SK-N-SH treated with all-trans-retinoic acid at 6 μM for 48 hours (cell line): ENCODE data around the gene BICC1.

Experiments used
- ATAC-seq: fragments of 200-7000 bp; cut with Tn5 transposase; 3 replicates; pipeline ENCODE4 v1.9.1; 2020; ENCODE audit warnings: mild to moderate bottlenecking, moderate library complexity
- ARNTL ChIP-seq: fragments of 450-650 bp; formaldehyde crosslinking; IDR thresholded peaks from 2 replicates; pipeline ENCODE4 v1.5.0; 2020; ENCODE audit warnings: low read depth, mild to moderate bottlenecking, moderate library complexity, borderline replicate concordance
- CREB5 ChIP-seq: fragments of 250-450 bp; sonication (Bioruptor Pico); IDR thresholded peaks from 2 replicates; pipeline ENCODE4 v1.5.1; 2020; ENCODE audit warnings: low read depth, mild to moderate bottlenecking, moderate library complexity
- CSDC2 ChIP-seq: fragments of 250-450 bp; sonication (Bioruptor Pico); IDR thresholded peaks from 2 replicates; pipeline ENCODE4 v1.5.0; 2020; ENCODE audit warnings: mild to moderate bottlenecking, moderate library complexity
- CSRNP3 ChIP-seq: fragments of 250-450 bp; sonication (Bioruptor Pico); IDR thresholded peaks from 2 replicates; pipeline ENCODE4 v1.5.1; 2021; ENCODE audit warnings: mild to moderate bottlenecking, moderate library complexity
- ESRRG ChIP-seq: fragments of 250-450 bp; sonication (Bioruptor Pico); IDR thresholded peaks from 2 replicates; pipeline ENCODE4 v1.6.1; 2021; ENCODE audit warnings: mild to moderate bottlenecking
- GLIS3 ChIP-seq: fragments of 250-450 bp; sonication (Bioruptor Pico); IDR thresholded peaks from 2 replicates; pipeline ENCODE4 v1.5.0; 2020; ENCODE audit warnings: mild to moderate bottlenecking, moderate library complexity
- OSR1 ChIP-seq: fragments of 250-450 bp; sonication (Bioruptor Pico); IDR thresholded peaks from 2 replicates; pipeline ENCODE4 v1.8.0; 2022; ENCODE audit warnings: moderate library complexity, mild to moderate bottlenecking, inconsistent platforms
- PATZ1 ChIP-seq: fragments of 250-450 bp; sonication (Bioruptor Pico); IDR thresholded peaks from 2 replicates; pipeline ENCODE4 v1.8.0; 2020; ENCODE audit warnings: mild to moderate bottlenecking, moderate library complexity, borderline replicate concordance
- POU6F1 ChIP-seq: fragments of 250-450 bp; sonication (Bioruptor Pico); IDR thresholded peaks from 2 replicates; pipeline ENCODE4 v1.8.0; 2021; ENCODE audit warnings: low read depth, mild to moderate bottlenecking, moderate library complexity, borderline replicate concordance
- PPARA ChIP-seq: fragments of 250-450 bp; sonication (Bioruptor Pico); IDR thresholded peaks from 2 replicates; pipeline ENCODE4 v1.5.0; 2020; ENCODE audit warnings: mild to moderate bottlenecking, borderline replicate concordance
- RARB ChIP-seq: fragments of 250-450 bp; sonication (Bioruptor Pico); IDR thresholded peaks from 2 replicates; pipeline ENCODE4 v1.8.0; 2021; ENCODE audit warnings: mild to moderate bottlenecking, moderate library complexity
- TOX ChIP-seq: fragments of 250-450 bp; sonication (Bioruptor Pico); IDR thresholded peaks from 2 replicates; pipeline ENCODE4 v1.8.0; 2021; ENCODE audit warnings: mild to moderate bottlenecking, moderate library complexity, borderline replicate concordance
- TSHZ2 ChIP-seq: fragments of 250-450 bp; sonication (Bioruptor Pico); IDR thresholded peaks from 2 replicates; pipeline ENCODE4 v1.5.0; 2020; ENCODE audit warnings: mild to moderate bottlenecking, moderate library complexity
- ZC3H10 ChIP-seq: fragments of 250-450 bp; sonication (Bioruptor Pico); IDR thresholded peaks from 2 replicates; pipeline ENCODE4 v1.5.1; 2021; ENCODE audit warnings: mild to moderate bottlenecking, moderate library complexity
- ZFP3 ChIP-seq: fragments of 250-450 bp; sonication (Bioruptor Pico); IDR thresholded peaks from 2 replicates; pipeline ENCODE4 v1.5.0; 2020; ENCODE audit warnings: mild to moderate bottlenecking, moderate library complexity
- ZFP30 ChIP-seq: fragments of 450-650 bp; formaldehyde crosslinking; IDR thresholded peaks from 2 replicates; pipeline ENCODE4 v1.5.0; 2022; ENCODE audit warnings: mild to moderate bottlenecking, moderate library complexity
- ZNF565 ChIP-seq: fragments of 450-650 bp; formaldehyde crosslinking; conservative IDR thresholded peaks from 2 replicates; pipeline ENCODE4 v1.5.0; 2020; ENCODE audit warnings: low read depth, mild to moderate bottlenecking, moderate library complexity
- ZNF70 ChIP-seq: fragments of 450-650 bp; formaldehyde crosslinking; IDR thresholded peaks from 2 replicates; pipeline ENCODE4 v1.5.0; 2020; ENCODE audit warnings: mild to moderate bottlenecking, moderate library complexity
- ZNF8 ChIP-seq: fragments of 450-650 bp; formaldehyde crosslinking; IDR thresholded peaks from 2 replicates; pipeline ENCODE4 v1.5.0; 2020; ENCODE audit warnings: mild to moderate bottlenecking, moderate library complexity

Gene BICC1

GRCh38 chr10:58731276-58731675 lies 218.6 kb downstream of the BICC1 start:
- no peak for TF ChIP-seq OSR1 (CRISPR knock-in tag)
- no peak for TF ChIP-seq RARB (CRISPR knock-in tag)
- no peak for TF ChIP-seq POU6F1 (CRISPR knock-in tag)
- no peak for TF ChIP-seq ZNF565 (CRISPR knock-in tag)
- TF ChIP-seq ZNF8: no peak
- no peak for TF ChIP-seq ZFP30
- no peak for TF ChIP-seq ESRRG
- TF ChIP-seq ZFP3: no peak
- TF ChIP-seq ARNTL (CRISPR knock-in tag): no peak
- TF ChIP-seq TSHZ2 (CRISPR knock-in tag): no peak
- ATAC-seq: no peak

GRCh38 chr10:58733436-58733835 lies 220.8 kb downstream of the BICC1 start:
- ATAC-seq: no peak; the same call in 2 of the 3 replicates
- TF ChIP-seq CREB5 (CRISPR knock-in tag): no peak
- TF ChIP-seq ZNF8: no peak
- TF ChIP-seq CSRNP3: no peak
- TF ChIP-seq RARB (CRISPR knock-in tag): no peak
- TF ChIP-seq GLIS3 (CRISPR knock-in tag): no peak
- TF ChIP-seq ZC3H10 (CRISPR knock-in tag): no peak
- no peak for TF ChIP-seq OSR1 (CRISPR knock-in tag)
- no peak for TF ChIP-seq POU6F1 (CRISPR knock-in tag)
- no peak for TF ChIP-seq ARNTL (CRISPR knock-in tag)
- TF ChIP-seq CSDC2: no peak
- no peak for TF ChIP-seq ZNF70 (CRISPR knock-in tag)
- TF ChIP-seq ESRRG: no peak
- no peak for TF ChIP-seq PATZ1 (CRISPR knock-in tag)
- TF ChIP-seq TOX: no peak
- TF ChIP-seq PPARA (CRISPR knock-in tag): no peak

- TF ChIP-seq ZC3H10 (CRISPR knock-in tag) (no peak), PPARA (CRISPR knock-in tag) (no peak), ZFP30 (no peak), ZNF565 (CRISPR knock-in tag) (no peak), POU6F1 (CRISPR knock-in tag) (no peak)
- ATAC-seq: peak; percentile 75
Measured at GRCh38 chr10:58734116-58734515, 221.4 kb downstream of the BICC1 start.
